DND-41 (cell line): ENCODE measurements around the gene DPYD.

ENCODE experiments used
- ATAC-seq: fragments of 200-7000 bp; cut with Tn5 transposase; 3 replicates; pipeline ENCODE4 v1.9.1; 2021; ENCODE audit warnings: low read depth; ENCODE audit not compliant: insufficient read depth
- DNase-seq: peaks from one replicate; pipeline ENCODE4 v3.0.0-alpha.2; 2020
- H2AFZ ChIP-seq: 2 replicates; pipeline ENCODE4 v1.6.0; 2012; ENCODE audit warnings: low read depth, low read length
- H3K27ac ChIP-seq: 2 replicates; pipeline ENCODE4 v1.5.1; 2012; ENCODE audit warnings: low read length, inconsistent platforms
- H3K27me3 ChIP-seq: fragments of 200-600 bp; sonication (generic); 2 replicates; pipeline ENCODE4 v1.6.0; 2012; ENCODE audit warnings: low read length, mild to moderate bottlenecking, inconsistent platforms; ENCODE audit not compliant: insufficient read depth, poor library complexity
- H3K36me3 ChIP-seq: 2 replicates; pipeline ENCODE4 v1.5.1; 2012; ENCODE audit warnings: low read length, inconsistent platforms; ENCODE audit not compliant: insufficient read depth
- H3K4me1 ChIP-seq: 2 replicates; pipeline ENCODE4 v1.5.1; 2012; ENCODE audit warnings: mild to moderate bottlenecking, low read length; ENCODE audit not compliant: insufficient read depth
- H3K4me2 ChIP-seq: 2 replicates; pipeline ENCODE4 v1.6.0; 2012; ENCODE audit warnings: mild to moderate bottlenecking, moderate library complexity, low read length, inconsistent platforms; ENCODE audit not compliant: insufficient read depth
- H3K4me3 ChIP-seq, 2 experiments: fragments of 200-600 bp in 1 of 2; shearing (Covaris generic) in 1 of 2; 2 replicates each; pipeline ENCODE4 v1.5.1; 2012 to 2016; ENCODE audit warnings: inconsistent platforms in 2 of 2, low read length in 2 of 2, mild to moderate bottlenecking in 2 of 2, low read depth in 1 of 2, moderate library complexity in 1 of 2
- H3K79me2 ChIP-seq: 2 replicates; pipeline ENCODE4 v1.6.0; 2012; ENCODE audit warnings: low read length, inconsistent platforms; ENCODE audit not compliant: insufficient read depth
- H3K9ac ChIP-seq: 2 replicates; pipeline ENCODE4 v1.6.0; 2012; ENCODE audit warnings: low read depth, mild to moderate bottlenecking, inconsistent platforms, low read length, moderate library complexity
- H3K9me3 ChIP-seq: 2 replicates; pipeline ENCODE4 v1.5.1; 2012; ENCODE audit warnings: low read length, moderate library complexity, mild to moderate bottlenecking, inconsistent platforms; ENCODE audit not compliant: insufficient read depth, severe bottlenecking
- H4K20me1 ChIP-seq: 2 replicates; pipeline ENCODE4 v1.6.0; 2012; ENCODE audit warnings: low read length; ENCODE audit not compliant: insufficient read depth
- EZH2 ChIP-seq: IDR thresholded peaks from 3 replicates; pipeline ENCODE4 v1.6.1; 2012; ENCODE audit warnings: borderline replicate concordance, low read depth, mild to moderate bottlenecking, moderate library complexity, low read length, inconsistent platforms; ENCODE audit not compliant: severe bottlenecking
- TF ChIP-seq, protein P1 (sequence below): IDR thresholded peaks from 2 replicates; pipeline ENCODE4 v1.5.1; 2012; ENCODE audit warnings: borderline replicate concordance, low read length, moderate library complexity, mild to moderate bottlenecking; ENCODE audit not compliant: poor library complexity, severe bottlenecking; ENCODE audit errors: extremely low read depth

Gene DPYD

DNA sequence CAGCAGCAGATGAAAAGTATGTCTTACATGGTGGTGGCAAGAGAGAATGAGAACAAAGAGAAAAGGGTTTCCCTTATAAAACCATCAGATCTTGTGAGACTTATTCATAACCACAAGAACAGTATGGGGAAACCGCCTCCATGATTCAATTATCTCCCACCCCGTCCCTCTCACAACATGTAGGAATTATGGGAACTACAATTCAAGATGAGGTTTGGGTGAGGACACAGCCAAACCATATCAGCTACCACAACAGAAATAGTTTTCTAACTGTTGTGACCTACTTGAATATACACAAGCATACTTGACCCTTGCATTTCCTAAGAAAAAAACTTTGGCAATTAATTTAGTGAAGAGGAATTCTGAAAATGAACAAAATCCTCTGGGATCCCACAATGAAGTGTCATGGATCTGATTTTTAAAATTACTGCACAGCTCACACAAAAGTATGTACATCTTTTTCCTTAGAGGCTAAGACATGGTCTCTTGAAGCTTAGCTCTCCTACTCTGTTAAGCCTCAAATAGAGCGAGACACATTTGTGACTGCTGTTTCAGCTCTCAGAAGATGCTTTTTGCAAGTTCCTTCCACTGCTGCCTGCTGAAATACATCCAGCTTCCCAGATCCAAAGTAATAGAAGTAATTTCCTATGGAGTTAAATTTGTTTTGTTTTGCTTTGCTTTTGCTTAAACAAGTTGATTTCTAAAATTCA is 265.8 kb downstream of the DPYD start:
- ATAC-seq (no peak), DNase-seq (no peak)
- no peaks in the 10 kb centered on the region for H3K79me2 ChIP-seq
- H3K4me3 ChIP-seq, result no peak overlapping the region
- H3K4me2 ChIP-seq, result no peak overlapping the region
- no peak overlapping the region for H3K27ac ChIP-seq
- no peaks in the 10 kb centered on the region for H3K4me1 ChIP-seq
- no peak overlapping the region for H2AFZ ChIP-seq
- TF ChIP-seq, protein P1, sequence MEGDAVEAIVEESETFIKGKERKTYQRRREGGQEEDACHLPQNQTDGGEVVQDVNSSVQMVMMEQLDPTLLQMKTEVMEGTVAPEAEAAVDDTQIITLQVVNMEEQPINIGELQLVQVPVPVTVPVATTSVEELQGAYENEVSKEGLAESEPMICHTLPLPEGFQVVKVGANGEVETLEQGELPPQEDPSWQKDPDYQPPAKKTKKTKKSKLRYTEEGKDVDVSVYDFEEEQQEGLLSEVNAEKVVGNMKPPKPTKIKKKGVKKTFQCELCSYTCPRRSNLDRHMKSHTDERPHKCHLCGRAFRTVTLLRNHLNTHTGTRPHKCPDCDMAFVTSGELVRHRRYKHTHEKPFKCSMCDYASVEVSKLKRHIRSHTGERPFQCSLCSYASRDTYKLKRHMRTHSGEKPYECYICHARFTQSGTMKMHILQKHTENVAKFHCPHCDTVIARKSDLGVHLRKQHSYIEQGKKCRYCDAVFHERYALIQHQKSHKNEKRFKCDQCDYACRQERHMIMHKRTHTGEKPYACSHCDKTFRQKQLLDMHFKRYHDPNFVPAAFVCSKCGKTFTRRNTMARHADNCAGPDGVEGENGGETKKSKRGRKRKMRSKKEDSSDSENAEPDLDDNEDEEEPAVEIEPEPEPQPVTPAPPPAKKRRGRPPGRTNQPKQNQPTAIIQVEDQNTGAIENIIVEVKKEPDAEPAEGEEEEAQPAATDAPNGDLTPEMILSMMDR, result no peak
- no peak for TF ChIP-seq EZH2
- H3K9me3 ChIP-seq, result no peaks in the 10 kb centered on the region
- H3K36me3 ChIP-seq, result no peaks in the 10 kb centered on the region; the same call in 1 of the 2 replicates
- no peak overlapping the region for H3K9ac ChIP-seq
- H4K20me1 ChIP-seq, result no peaks in the 10 kb centered on the region
- H3K27me3 ChIP-seq, result no peaks in the 10 kb centered on the region

DNA sequence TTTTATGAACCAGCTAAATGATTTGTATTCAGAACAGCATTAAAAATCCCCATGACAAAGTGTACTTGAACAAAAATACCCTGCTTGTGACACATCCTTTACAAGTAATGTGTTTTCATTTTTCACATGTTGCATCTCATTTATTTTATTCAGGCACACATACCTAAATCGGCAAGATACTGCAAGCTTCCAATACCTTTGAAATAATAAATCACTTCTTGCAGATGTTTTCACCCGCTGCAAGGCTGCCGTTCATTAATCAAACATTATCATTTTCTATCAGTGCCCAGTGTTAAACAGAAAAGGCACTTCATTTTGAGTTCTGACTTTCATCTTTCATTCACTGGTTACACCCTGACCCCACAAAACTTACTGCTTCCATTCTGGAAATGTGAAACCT is 269.6 kb downstream of the DPYD start:
- Histone ChIP-seq H3K36me3 (peaks cover 3% of the 10 kb centered on the region; the same call in 1 of the 2 replicates), H3K9ac (no peak overlapping the region), H3K79me2 (no peaks in the 10 kb centered on the region), H3K27ac (no peak overlapping the region), H3K27me3 (no peaks in the 10 kb centered on the region), H3K4me1 (no peaks in the 10 kb centered on the region), H3K4me3 (no peak overlapping the region), H3K9me3 (peaks cover 3% of the 10 kb centered on the region), H2AFZ (no peak overlapping the region), H3K4me2 (no peak overlapping the region), H4K20me1 (no peaks in the 10 kb centered on the region)
- ATAC-seq (no peak), DNase-seq (no peak)
- TF ChIP-seq, protein P1, result no peak
- TF ChIP-seq EZH2, result no peak

DNA sequence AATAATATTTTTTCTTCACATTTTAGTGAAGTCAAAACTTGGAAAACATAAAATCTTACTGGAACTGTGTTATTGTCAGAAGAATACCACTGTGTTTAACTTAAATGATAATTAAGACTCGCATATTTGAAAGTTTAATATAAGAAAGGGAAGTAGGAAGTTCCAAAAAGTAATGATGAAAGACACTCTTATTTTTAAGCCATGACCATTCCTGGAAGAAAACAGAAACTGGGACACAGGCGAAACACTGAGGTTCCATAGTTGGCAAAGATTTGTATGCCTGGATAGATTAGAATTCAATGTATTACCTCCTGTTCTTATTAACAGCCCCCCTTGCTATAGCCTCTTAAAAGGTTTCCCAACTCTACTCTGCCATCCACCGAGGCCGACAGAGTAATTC is 271.2 kb downstream of the DPYD start:
- Histone ChIP-seq H4K20me1 (no peaks in the 10 kb centered on the region), H3K9me3 (peaks cover 3% of the 10 kb centered on the region), H3K79me2 (no peaks in the 10 kb centered on the region), H2AFZ (no peak overlapping the region), H3K27ac (no peak overlapping the region), H3K9ac (no peak overlapping the region), H3K4me1 (no peaks in the 10 kb centered on the region), H3K36me3 (0 out of 2 replicates have a peak, but pooled peaks cover 3% of the 10 kb centered on the region), H3K27me3 (no peaks in the 10 kb centered on the region), H3K4me3 (no peak overlapping the region), H3K4me2 (no peak overlapping the region)
- TF ChIP-seq, protein P1, result no peak
- no peak for TF ChIP-seq EZH2
- ATAC-seq, result no peak
- DNase-seq, result no peak
